ENCODE results near the gene C1QTNF6.

The C1QTNF6 gene

DNA sequence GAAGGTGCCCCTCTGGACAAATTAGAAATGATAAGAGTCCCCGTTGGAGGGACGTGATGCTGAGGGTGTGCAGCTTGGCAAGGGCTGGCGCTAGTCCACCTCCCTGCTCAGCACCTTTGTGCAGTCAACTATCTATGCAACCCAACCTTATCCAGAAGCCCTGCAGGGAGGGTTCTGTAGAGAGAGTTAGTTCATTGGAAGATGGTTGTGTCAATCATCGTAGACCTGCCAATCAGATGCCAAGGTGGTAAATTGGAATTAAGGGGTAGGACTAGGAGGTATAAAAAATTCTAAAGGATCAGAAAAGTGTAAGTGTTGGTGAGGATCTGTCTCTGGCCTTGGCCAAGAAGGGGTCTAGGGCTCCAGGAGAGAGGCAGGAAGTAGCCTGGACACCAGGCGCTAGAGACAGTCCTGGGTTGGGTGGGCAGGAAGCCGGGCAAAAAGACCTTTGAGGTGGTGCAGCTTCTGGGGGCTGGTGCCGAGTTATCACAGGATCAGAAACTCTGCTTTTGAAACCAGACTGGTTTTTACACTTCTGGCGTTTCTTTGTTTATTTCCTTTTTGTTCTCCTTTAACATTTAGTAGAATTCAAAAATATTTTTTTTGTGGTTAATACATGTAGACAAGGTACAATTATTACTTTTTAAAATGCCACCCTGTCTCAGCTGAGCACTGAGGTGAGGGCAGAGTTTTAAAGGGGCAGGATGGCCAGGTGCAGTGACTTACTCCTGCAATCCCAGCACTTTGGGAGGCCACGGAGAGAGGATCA, 1.6 kb downstream of the C1QTNF6 start:
- peak; percentile 96 for DNase-seq (ENCODE audit: low read depth)
- no peak overlapping the region for H3K4me3 ChIP-seq (ENCODE audit: low read depth, low read length)

DNA sequence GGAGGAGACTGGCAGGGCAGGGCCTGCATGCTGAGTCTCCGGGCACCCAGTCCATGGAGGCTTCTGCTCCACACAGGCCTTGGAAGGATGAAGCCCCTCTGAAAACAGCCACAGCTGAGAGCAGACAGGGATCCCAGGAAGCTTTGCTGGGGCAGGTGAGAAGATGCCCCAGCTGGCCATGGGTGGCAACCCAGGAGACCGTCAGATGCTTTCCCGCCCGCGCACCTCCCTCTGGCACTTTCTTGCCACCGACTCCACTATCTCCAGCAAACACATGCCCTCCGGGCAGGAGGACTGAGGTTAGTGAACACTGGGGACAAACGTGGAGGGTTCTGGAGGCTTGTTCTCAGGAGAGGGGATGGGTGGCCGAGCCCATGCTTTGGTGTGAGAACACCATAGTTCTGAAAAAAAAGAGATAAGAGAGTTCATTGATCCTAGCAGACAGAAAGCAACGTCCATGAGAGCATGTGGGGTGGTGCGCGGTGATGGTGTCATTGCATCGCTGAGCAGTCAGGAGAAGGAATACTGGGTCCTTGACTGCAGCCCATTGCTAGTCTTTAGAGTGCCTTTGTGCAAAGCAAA, 2.3 kb downstream of the C1QTNF6 start:
- no peak overlapping the region for H3K4me3 ChIP-seq (ENCODE audit: low read depth, low read length)
- no peak for DNase-seq (ENCODE audit: low read depth)
- TF ChIP-seq, protein P1, sequence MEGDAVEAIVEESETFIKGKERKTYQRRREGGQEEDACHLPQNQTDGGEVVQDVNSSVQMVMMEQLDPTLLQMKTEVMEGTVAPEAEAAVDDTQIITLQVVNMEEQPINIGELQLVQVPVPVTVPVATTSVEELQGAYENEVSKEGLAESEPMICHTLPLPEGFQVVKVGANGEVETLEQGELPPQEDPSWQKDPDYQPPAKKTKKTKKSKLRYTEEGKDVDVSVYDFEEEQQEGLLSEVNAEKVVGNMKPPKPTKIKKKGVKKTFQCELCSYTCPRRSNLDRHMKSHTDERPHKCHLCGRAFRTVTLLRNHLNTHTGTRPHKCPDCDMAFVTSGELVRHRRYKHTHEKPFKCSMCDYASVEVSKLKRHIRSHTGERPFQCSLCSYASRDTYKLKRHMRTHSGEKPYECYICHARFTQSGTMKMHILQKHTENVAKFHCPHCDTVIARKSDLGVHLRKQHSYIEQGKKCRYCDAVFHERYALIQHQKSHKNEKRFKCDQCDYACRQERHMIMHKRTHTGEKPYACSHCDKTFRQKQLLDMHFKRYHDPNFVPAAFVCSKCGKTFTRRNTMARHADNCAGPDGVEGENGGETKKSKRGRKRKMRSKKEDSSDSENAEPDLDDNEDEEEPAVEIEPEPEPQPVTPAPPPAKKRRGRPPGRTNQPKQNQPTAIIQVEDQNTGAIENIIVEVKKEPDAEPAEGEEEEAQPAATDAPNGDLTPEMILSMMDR (conservative IDR thresholded peaks at IDR 0.05; ENCODE audit: low read depth, low read length): no peak

More for the DNA sequence above, 1.6 kb downstream of the C1QTNF6 start:
- TF ChIP-seq, protein P1 (conservative IDR thresholded peaks at IDR 0.05; ENCODE audit: low read depth, low read length): no peak

GRCh38 chr22:37184816-37185541, 3.1 kb downstream of the C1QTNF6 start:
- TF ChIP-seq, protein P1 (conservative IDR thresholded peaks at IDR 0.05; ENCODE audit: low read depth, low read length): no peak
- DNase-seq (ENCODE audit: low read depth): no peak
- no peak overlapping the region for H3K4me3 ChIP-seq (ENCODE audit: low read depth, low read length)

- no peak for DNase-seq (ENCODE audit: low read depth)
- H3K4me3 ChIP-seq (ENCODE audit: low read depth, low read length): no peak overlapping the region
- TF ChIP-seq, protein P1 (conservative IDR thresholded peaks at IDR 0.05; ENCODE audit: low read depth, low read length): no peak
These were observed 3.7 kb downstream of the C1QTNF6 start for GRCh38 chr22:37184380-37184755.

GRCh38 chr22:37183432-37184379, 4.3 kb downstream of the C1QTNF6 start:
- TF ChIP-seq, protein P1 (conservative IDR thresholded peaks at IDR 0.05; ENCODE audit: low read depth, low read length): no peak
- DNase-seq (ENCODE audit: low read depth): no peak
- H3K4me3 ChIP-seq (ENCODE audit: low read depth, low read length): no peak overlapping the region

- H3K4me3 ChIP-seq (ENCODE audit: low read depth, low read length): no peak overlapping the region
- TF ChIP-seq, protein P1 (conservative IDR thresholded peaks at IDR 0.05; ENCODE audit: low read depth, low read length): no peak
- DNase-seq (ENCODE audit: low read depth): no peak
These were observed 5.2 kb downstream of the C1QTNF6 start for GRCh38 chr22:37182949-37183245.

Data from choroid plexus epithelial cell (primary cell).